KMS-11 (cell line): Measurements from ENCODE around the gene RGS7.

Source experiments
- H2AFZ ChIP-seq: fragments of 200-600 bp; sonication (generic); 2 replicates; pipeline ENCODE4 v1.6.1; 2016; ENCODE audit warnings: antibody characterized with exemption, mixed run types, low read depth
- H3K27ac ChIP-seq: fragments of 200-600 bp; sonication (generic); 2 replicates; pipeline ENCODE4 v1.6.1; 2016; ENCODE audit warnings: mild to moderate bottlenecking, mixed run types
- H3K27me3 ChIP-seq: fragments of 200-600 bp; sonication (generic); 2 replicates; pipeline ENCODE4 v1.6.1; 2017; ENCODE audit warnings: mild to moderate bottlenecking, low read depth, mixed run types, moderate library complexity; ENCODE audit not compliant: insufficient read depth
- H3K36me3 ChIP-seq: fragments of 200-600 bp; sonication (generic); 2 replicates; pipeline ENCODE4 v1.6.1; 2017; ENCODE audit warnings: mild to moderate bottlenecking, mixed run types; ENCODE audit not compliant: insufficient read depth
- H3K4me1 ChIP-seq: fragments of 200-600 bp; sonication (generic); 2 replicates; pipeline ENCODE4 v1.6.1; 2016; ENCODE audit warnings: mild to moderate bottlenecking, low read depth, mixed run types; ENCODE audit not compliant: poor library complexity, severe bottlenecking
- H3K4me2 ChIP-seq: fragments of 200-600 bp; sonication (generic); 2 replicates; pipeline ENCODE4 v1.7.0; 2016; ENCODE audit warnings: mild to moderate bottlenecking, mixed run types
- H3K4me3 ChIP-seq: fragments of 200-600 bp; sonication (generic); IDR thresholded peaks from 2 replicates; pipeline ENCODE4 v1.6.1; 2017; ENCODE audit warnings: low read depth, low read length, mixed read lengths; ENCODE audit not compliant: insufficient read depth
- H3K79me2 ChIP-seq: fragments of 200-600 bp; sonication (generic); 2 replicates; pipeline ENCODE4 v1.6.1; 2016; ENCODE audit warnings: low read depth, mixed run types; ENCODE audit not compliant: insufficient read depth
- H3K9ac ChIP-seq: fragments of 200-600 bp; sonication (generic); 2 replicates; pipeline ENCODE4 v1.6.1; 2016; ENCODE audit warnings: mild to moderate bottlenecking, mixed run types
- H4K20me1 ChIP-seq: fragments of 200-600 bp; sonication (generic); 2 replicates; pipeline ENCODE4 v1.6.1; 2016; ENCODE audit warnings: mild to moderate bottlenecking, mixed run types; ENCODE audit not compliant: insufficient read depth
- TF ChIP-seq, protein P1 (sequence below): fragments of 200-600 bp; sonication (generic); conservative IDR thresholded peaks from 2 replicates; pipeline ENCODE4 v1.6.1; 2017; ENCODE audit warnings: low read depth, mild to moderate bottlenecking, antibody characterized with exemption, low read length, moderate library complexity, mixed read lengths

RGS7 gene

DNA sequence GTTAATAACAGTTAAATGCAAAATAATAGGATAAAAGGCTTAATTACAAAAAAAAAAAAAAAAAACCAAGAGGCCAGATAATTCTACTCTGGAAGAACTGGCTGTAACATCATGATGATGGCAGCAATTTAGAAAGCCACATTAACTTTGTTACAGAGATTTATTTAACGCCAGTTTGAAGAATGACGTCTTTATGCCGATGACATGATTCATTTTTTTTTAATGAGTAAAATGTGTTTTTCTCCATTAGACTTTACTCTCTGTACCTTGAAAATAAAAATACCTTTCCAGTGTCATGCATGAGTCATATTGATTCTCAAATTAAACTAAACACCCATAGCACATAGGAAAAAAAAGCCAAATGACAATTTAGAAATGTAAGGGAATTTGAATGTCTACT lies 226.1 kb downstream of the RGS7 start:
- Histone ChIP-seq H3K79me2 (no peaks in the 10 kb centered on the region), H4K20me1 (no peaks in the 10 kb centered on the region), H3K9ac (no peak overlapping the region), H2AFZ (no peak overlapping the region), H3K4me3 (no peak overlapping the region), H3K36me3 (no peaks in the 10 kb centered on the region), H3K27me3 (no peaks in the 10 kb centered on the region), H3K27ac (no peak overlapping the region), H3K4me2 (no peak overlapping the region), H3K4me1 (no peaks in the 10 kb centered on the region)
- TF ChIP-seq, protein P1, sequence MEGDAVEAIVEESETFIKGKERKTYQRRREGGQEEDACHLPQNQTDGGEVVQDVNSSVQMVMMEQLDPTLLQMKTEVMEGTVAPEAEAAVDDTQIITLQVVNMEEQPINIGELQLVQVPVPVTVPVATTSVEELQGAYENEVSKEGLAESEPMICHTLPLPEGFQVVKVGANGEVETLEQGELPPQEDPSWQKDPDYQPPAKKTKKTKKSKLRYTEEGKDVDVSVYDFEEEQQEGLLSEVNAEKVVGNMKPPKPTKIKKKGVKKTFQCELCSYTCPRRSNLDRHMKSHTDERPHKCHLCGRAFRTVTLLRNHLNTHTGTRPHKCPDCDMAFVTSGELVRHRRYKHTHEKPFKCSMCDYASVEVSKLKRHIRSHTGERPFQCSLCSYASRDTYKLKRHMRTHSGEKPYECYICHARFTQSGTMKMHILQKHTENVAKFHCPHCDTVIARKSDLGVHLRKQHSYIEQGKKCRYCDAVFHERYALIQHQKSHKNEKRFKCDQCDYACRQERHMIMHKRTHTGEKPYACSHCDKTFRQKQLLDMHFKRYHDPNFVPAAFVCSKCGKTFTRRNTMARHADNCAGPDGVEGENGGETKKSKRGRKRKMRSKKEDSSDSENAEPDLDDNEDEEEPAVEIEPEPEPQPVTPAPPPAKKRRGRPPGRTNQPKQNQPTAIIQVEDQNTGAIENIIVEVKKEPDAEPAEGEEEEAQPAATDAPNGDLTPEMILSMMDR: no peak

DNA sequence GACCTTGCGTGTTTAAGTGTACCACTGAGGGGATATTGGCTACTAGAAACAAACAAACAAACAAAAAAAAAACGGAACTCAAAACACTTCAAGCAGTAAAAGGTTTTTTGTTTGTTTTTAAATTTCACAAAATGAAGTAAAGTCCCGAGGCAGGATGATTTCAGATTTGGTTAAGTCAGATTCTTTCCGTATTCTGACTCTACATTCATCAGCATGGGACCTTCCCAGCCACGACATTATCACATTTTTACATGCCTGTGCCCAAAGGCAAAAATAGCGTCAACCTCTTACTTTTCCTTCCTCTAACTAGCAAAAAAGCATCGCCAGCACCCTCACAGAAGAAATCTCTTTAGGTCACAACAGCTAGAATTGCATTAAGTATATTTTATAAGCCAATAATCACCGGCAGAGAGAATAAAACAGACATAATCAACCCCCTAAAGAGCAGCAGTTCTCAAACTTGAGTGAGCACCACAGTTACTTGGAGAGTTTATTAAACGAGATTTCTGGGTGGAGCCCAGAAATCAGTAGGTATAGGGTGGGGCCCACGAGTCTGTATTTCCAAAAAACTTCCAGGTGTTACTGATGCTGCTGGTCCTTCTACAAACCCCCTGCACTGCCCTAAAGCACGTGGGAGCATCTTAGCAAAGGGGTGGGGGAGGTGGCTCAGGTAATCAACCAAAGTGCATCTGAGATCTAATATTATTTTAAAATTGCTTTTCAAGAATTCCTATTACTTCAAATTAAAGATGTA lies 227.6 kb downstream of the RGS7 start:
- TF ChIP-seq, protein P1: no peak
- Histone ChIP-seq H3K36me3 (no peaks in the 10 kb centered on the region), H3K79me2 (no peaks in the 10 kb centered on the region), H4K20me1 (no peaks in the 10 kb centered on the region), H3K27me3 (no peaks in the 10 kb centered on the region), H3K27ac (no peak overlapping the region), H3K4me1 (no peaks in the 10 kb centered on the region), H3K4me3 (no peak overlapping the region), H2AFZ (no peak overlapping the region), H3K4me2 (no peak overlapping the region), H3K9ac (no peak overlapping the region)

DNA sequence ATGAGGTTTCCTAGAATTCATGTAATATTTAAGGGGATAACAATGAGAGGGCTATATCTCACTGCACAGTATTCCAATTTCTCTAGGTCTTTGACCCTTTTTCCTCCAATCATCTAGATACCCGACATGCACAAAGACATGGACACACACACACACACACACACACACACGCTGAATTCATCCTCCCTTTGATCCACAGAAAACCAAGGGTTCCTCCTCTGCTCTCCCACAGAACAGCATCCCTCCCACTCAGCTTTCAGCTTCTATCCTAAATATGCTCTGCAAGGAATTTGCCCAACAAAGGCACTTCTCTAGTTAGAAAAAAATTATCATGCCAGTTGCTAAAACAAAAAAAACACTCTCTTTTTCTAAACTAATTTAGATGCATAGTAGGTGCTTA lies 231.7 kb downstream of the RGS7 start:
- no peak overlapping the region for H3K4me3 ChIP-seq
- no peaks in the 10 kb centered on the region for H3K79me2 ChIP-seq
- H3K9ac ChIP-seq: no peak overlapping the region
- TF ChIP-seq, protein P1: no peak
- H4K20me1 ChIP-seq: no peaks in the 10 kb centered on the region
- no peaks in the 10 kb centered on the region for H3K27me3 ChIP-seq
- no peak overlapping the region for H2AFZ ChIP-seq
- H3K27ac ChIP-seq: no peak overlapping the region
- no peak overlapping the region for H3K4me2 ChIP-seq
- no peaks in the 10 kb centered on the region for H3K4me1 ChIP-seq
- H3K36me3 ChIP-seq: no peaks in the 10 kb centered on the region

DNA sequence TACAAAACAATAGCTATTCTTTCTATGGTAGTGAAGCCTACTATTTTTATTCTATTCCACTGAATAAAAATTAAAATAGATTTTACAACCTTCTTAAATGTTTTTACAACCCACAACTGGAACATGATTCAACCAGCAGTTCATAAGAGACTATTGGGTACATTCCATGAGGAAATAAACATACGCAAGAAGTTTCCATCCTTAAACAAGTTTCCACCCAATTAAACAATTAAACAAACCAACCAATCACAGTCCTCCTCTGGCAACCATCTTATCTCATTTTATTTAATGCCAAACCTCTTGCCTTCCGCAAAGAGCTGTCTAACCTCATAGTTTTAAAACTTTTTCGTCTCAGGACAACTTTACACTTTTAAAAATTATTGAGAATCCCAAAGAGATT lies 239.0 kb downstream of the RGS7 start:
- Histone ChIP-seq H3K9ac (no peak overlapping the region), H3K4me1 (no peaks in the 10 kb centered on the region), H3K79me2 (no peaks in the 10 kb centered on the region), H3K27me3 (no peaks in the 10 kb centered on the region), H2AFZ (no peak overlapping the region), H4K20me1 (no peaks in the 10 kb centered on the region), H3K27ac (no peak overlapping the region), H3K36me3 (no peaks in the 10 kb centered on the region), H3K4me2 (no peak overlapping the region), H3K4me3 (no peak overlapping the region)
- TF ChIP-seq, protein P1: no peak
